GM12864 (cell line): ENCODE results near the gene TBC1D22A.

Source experiments
- DNase-seq: peaks from one replicate; pipeline ENCODE4 v3.0.0-alpha.2; 2011; ENCODE audit warnings: low read depth
- H3K4me3 ChIP-seq: 2 replicates; pipeline ENCODE4 v1.5.1; 2011; ENCODE audit warnings: mild to moderate bottlenecking, low read depth, low read length, control low read depth
- TF ChIP-seq, protein P1 (sequence below): IDR thresholded peaks from 2 replicates; pipeline ENCODE4 v1.5.1; 2011; ENCODE audit warnings: low read depth, mild to moderate bottlenecking, moderate library complexity, low read length, control low read depth, inconsistent platforms; ENCODE audit errors: missing control alignments

Gene TBC1D22A

GRCh38 chr22:46803936-46804335 lies 41.5 kb downstream of the TBC1D22A start:
- no peak for DNase-seq
- TF ChIP-seq, protein P1, sequence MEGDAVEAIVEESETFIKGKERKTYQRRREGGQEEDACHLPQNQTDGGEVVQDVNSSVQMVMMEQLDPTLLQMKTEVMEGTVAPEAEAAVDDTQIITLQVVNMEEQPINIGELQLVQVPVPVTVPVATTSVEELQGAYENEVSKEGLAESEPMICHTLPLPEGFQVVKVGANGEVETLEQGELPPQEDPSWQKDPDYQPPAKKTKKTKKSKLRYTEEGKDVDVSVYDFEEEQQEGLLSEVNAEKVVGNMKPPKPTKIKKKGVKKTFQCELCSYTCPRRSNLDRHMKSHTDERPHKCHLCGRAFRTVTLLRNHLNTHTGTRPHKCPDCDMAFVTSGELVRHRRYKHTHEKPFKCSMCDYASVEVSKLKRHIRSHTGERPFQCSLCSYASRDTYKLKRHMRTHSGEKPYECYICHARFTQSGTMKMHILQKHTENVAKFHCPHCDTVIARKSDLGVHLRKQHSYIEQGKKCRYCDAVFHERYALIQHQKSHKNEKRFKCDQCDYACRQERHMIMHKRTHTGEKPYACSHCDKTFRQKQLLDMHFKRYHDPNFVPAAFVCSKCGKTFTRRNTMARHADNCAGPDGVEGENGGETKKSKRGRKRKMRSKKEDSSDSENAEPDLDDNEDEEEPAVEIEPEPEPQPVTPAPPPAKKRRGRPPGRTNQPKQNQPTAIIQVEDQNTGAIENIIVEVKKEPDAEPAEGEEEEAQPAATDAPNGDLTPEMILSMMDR = no peak
- no peak overlapping the region for H3K4me3 ChIP-seq

DNA sequence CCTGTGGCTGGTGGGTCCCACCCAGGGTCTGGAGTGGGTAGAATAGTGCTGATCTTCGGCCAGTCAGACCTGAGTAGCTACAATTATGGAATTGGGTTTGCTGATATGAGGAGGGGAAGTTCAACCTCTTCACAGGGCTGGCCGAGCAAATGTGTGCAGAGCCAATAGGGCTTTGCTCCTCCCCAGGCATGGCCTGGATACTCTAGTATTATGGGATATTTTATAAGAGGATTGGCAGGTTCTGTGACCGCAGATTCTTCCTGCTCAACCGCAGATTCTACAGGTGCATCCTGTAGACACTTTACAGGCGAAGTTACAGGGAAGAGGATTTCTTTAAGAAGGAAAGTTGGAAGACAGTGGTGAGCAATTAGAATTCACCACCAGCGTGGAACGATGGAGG lies 44.3 kb downstream of the TBC1D22A start:
- TF ChIP-seq, protein P1 = no peak
- H3K4me3 ChIP-seq = no peak overlapping the region
- DNase-seq = no peak

- H3K4me3 ChIP-seq = no peak overlapping the region
- no peak for DNase-seq
- TF ChIP-seq, protein P1 = no peak
Observed at GRCh38 chr22:46807458-46807857, 45.0 kb downstream of the TBC1D22A start.

GRCh38 chr22:46809153-46809885 lies 46.9 kb downstream of the TBC1D22A start:
- no peak overlapping the region for H3K4me3 ChIP-seq
- no peak for DNase-seq
- TF ChIP-seq, protein P1 = no peak

DNA sequence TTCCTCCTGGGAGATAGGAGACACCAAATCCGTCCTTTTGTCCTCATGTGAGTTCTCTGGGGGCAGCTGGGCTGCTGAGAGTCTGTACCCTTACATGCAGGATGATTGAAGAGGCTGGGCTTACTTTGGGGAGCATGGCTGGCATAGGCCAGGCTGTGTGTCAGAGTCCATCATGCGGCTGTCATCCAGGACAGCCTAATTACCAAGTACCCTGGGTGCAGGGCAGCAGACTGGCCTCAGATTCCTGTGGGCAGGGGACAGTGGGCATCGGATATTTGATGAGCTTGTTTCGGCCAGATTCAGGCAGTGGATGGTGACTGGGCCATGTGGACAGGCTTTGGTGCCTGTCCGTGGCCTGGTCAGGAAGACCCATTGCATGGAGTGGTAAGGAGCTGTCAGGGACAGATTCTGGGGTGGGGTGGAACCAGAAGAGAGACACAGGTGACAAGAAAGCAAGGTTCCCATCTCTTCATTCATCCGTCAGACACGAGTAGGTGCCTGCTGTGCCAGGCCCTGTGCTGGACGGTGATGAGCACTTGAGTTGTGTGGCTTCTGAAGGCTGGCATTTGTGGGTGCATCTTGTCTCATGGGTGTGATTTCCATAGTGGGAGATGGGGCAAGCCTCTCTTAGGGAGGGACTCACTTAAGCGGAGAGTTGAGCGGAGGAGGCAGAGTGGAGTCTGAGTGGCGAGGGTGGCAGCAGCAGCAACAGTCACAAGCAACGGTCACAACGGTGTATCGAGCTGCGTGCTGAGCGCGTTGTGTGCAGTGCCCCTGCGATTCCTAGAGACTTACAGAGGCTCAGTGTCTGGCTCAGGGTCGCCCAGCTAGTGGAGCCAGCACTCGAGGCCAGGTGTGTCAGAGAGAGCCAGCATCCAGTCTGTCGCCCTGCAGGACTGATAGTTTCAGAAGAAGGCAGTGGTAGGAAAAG lies 48.7 kb downstream of the TBC1D22A start:
- TF ChIP-seq, protein P1 = no peak
- H3K4me3 ChIP-seq = no peak overlapping the region
- DNase-seq = no peak

- TF ChIP-seq, protein P1 = no peak
- DNase-seq = no peak
- H3K4me3 ChIP-seq = no peak overlapping the region
Observed at GRCh38 chr22:46812034-46812605, 49.7 kb downstream of the TBC1D22A start.
